Upper lobe of left lung (tissue), 6 donors: ENCODE data around the gene LCN2. TPM values are rescaled to one million over a fixed set of nuclear protein-coding genes. Genes with fewer than 3 reads are reported as not detected.

ENCODE experiments used
- ATAC-seq, 2 donors: fragments of 200-7000 bp; cut with Tn5 transposase; one replicate each; pipeline ENCODE4 v1.9.1; 2022; ENCODE audit warnings: mild to moderate bottlenecking in 2 of 2, moderate library complexity in 2 of 2; ENCODE audit not compliant: low FRiP score in 2 of 2
- DNase-seq, 2 donors: peaks; one replicate each; pipeline ENCODE4 v3.0.0-alpha.2; 2019 to 2020
- H3K27ac ChIP-seq, 4 donors: fragments of 200-600 bp; sonication (generic); one replicate each; pipeline ENCODE4 v1.5.1; 2016 to 2019
- H3K27me3 ChIP-seq, 4 donors: fragments of 200-600 bp; sonication (generic); one replicate each; pipeline ENCODE4 v1.5.1; 2017 to 2019
- H3K36me3 ChIP-seq, 4 donors: fragments of 200-600 bp; sonication (generic); one replicate each; pipeline ENCODE4 v1.5.1; 2016 to 2019
- H3K4me1 ChIP-seq, 4 donors: fragments of 200-600 bp; sonication (generic); one replicate each; pipeline ENCODE4 v1.5.1; 2018 to 2019
- H3K4me3 ChIP-seq, 4 donors: fragments of 200-600 bp; sonication (generic); one replicate each; pipeline ENCODE4 v1.5.1; 2017 to 2019; ENCODE audit warnings: mild to moderate bottlenecking in 2 of 4, moderate library complexity in 1 of 4
- H3K9me3 ChIP-seq, 4 donors: fragments of 200-600 bp; sonication (generic); one replicate each; pipeline ENCODE4 v1.5.1; 2018 to 2019
- CTCF ChIP-seq, 6 experiments: fragments of 450-650 bp in 4 of 6; fragments of 200-600 bp in 2 of 6; sonication (generic) in 2 of 6; IDR thresholded peaks; one replicate each; pipeline ENCODE4 v1.5.1; 2016 to 2019; ENCODE audit warnings: antibody characterized with exemption in 6 of 6
- EP300 ChIP-seq, 4 donors: sonication (generic); formaldehyde crosslinking; IDR thresholded peaks; one replicate each; pipeline ENCODE4 v1.5.1; 2017; ENCODE audit warnings: antibody characterized with exemption in 4 of 4, control low read depth in 2 of 4
- POLR2A ChIP-seq, 4 donors: fragments of 450-650 bp; IDR thresholded peaks; one replicate each; pipeline ENCODE4 v1.5.1; 2016 to 2017; ENCODE audit warnings: antibody characterized with exemption in 4 of 4, mild to moderate bottlenecking in 2 of 4
- POLR2AphosphoS5 ChIP-seq, 2 donors: sonication (generic); formaldehyde crosslinking; IDR thresholded peaks; one replicate each; pipeline ENCODE4 v1.5.1; 2017; ENCODE audit warnings: antibody characterized with exemption in 2 of 2
- WGBS, 2 donors: methylation state at CpG; one replicate each; pipeline ENCODE4 v1.1.5; 2017 to 2018; 5-methylcytosine and 5-hydroxymethylcytosine counted together
- total RNA-seq, 6 donors: library from RNA; depleted of rRNA in 4 of 6; stranded (reverse); fragments of >200 nt in 4 of 6; gene quantifications; one replicate each; pipeline versions ENCODE4 v1.1.0 to v1.2.1, GENCODE V29; 2016 to 2021
- donor health status: DM: no; HTN: no; CAD: no; lungs with moderate emphysema.
- donor health status: DM: no; HTN: yes; CAD: no; lungs with severe emphysema.

LCN2 gene
- total RNA-seq, 6 donors from 2014 or later, result 9.0 to 193 (median 38.2) TPM

- no peaks in the 10 kb centered on the region for H3K9me3 ChIP-seq
- 93 to 97% methylated on average over 13 of the region's 13 CpGs for WGBS, 2 donors
- peaks cover 10 to 27% (median 15%) of the 10 kb centered on the region in 4 donors for H3K4me1 ChIP-seq
- TF ChIP-seq CTCF (IDR thresholded peaks at IDR 0.05) (no peak), EP300 (IDR thresholded peaks at IDR 0.05) (no peak), POLR2A (IDR thresholded peaks at IDR 0.05) (no peak), POLR2AphosphoS5 (IDR thresholded peaks at IDR 0.05) (no peak)
- H3K27ac ChIP-seq, result no peak overlapping the region
- peaks cover 0 to 41% (median 24%) of the 10 kb centered on the region in 4 donors for H3K36me3 ChIP-seq
- H3K4me3 ChIP-seq, result peak overlapping the region in 1 of 4 donors; percentile 78
- no peak for ATAC-seq
- no peak for DNase-seq
- no peaks in the 10 kb centered on the region for H3K27me3 ChIP-seq
These were observed 12.1 kb downstream of the LCN2 start for GRCh38 chr9:128161215-128161902.

- TF ChIP-seq EP300 (IDR thresholded peaks at IDR 0.05) (no peak), CTCF (IDR thresholded peaks at IDR 0.05) (no peak), POLR2A (IDR thresholded peaks at IDR 0.05) (no peak), POLR2AphosphoS5 (IDR thresholded peaks at IDR 0.05) (no peak)
- peaks cover 0 to 51% (median 34%) of the 10 kb centered on the region in 4 donors for H3K36me3 ChIP-seq
- 86 to 89% methylated on average over 10 of the region's 10 CpGs for WGBS, 2 donors
- H3K9me3 ChIP-seq, result no peaks in the 10 kb centered on the region
- peaks cover 10 to 27% (median 15%) of the 10 kb centered on the region in 4 donors for H3K4me1 ChIP-seq
- H3K4me3 ChIP-seq, result no peak overlapping the region
- no peak overlapping the region for H3K27ac ChIP-seq
- ATAC-seq, result no peak
- DNase-seq, result no peak
- H3K27me3 ChIP-seq, result no peaks in the 10 kb centered on the region
These were observed 13.2 kb downstream of the LCN2 start for GRCh38 chr9:128162215-128163026.

- Histone ChIP-seq H3K4me1 (peaks cover 10 to 27% (median 15%) of the 10 kb centered on the region in 4 donors), H3K27me3 (no peaks in the 10 kb centered on the region), H3K27ac (no peak overlapping the region), H3K4me3 (no peak overlapping the region), H3K36me3 (peaks cover 0 to 58% (median 41%) of the 10 kb centered on the region in 4 donors), H3K9me3 (no peaks in the 10 kb centered on the region)
- TF ChIP-seq POLR2AphosphoS5 (IDR thresholded peaks at IDR 0.05) (no peak), CTCF (IDR thresholded peaks at IDR 0.05) (no peak), EP300 (IDR thresholded peaks at IDR 0.05) (no peak), POLR2A (IDR thresholded peaks at IDR 0.05) (no peak)
- WGBS, 2 donors, result 93 to 100% methylated on average over 2 to 6 of the region's 6 CpGs
- ATAC-seq (no peak), DNase-seq (no peak)
These were observed 13.8 kb downstream of the LCN2 start for GRCh38 chr9:128163027-128163515.

GRCh38 chr9:128163523-128164306 is 14.5 kb downstream of the LCN2 start:
- Histone ChIP-seq H3K36me3 (peaks cover 3 to 64% (median 47%) of the 10 kb centered on the region in 4 donors), H3K9me3 (no peaks in the 10 kb centered on the region), H3K4me1 (peaks cover 10 to 27% (median 15%) of the 10 kb centered on the region in 4 donors), H3K27me3 (no peaks in the 10 kb centered on the region), H3K4me3 (no peak overlapping the region), H3K27ac (no peak overlapping the region)
- DNase-seq (peak in 1 of 2 donors; percentile 58), ATAC-seq (no peak)
- 94% methylated on average over 10 of the region's 10 CpGs; no CpG with 5 or more reads in 1 of the 2 donors for WGBS, 2 donors
- TF ChIP-seq EP300 (IDR thresholded peaks at IDR 0.05) (no peak), CTCF (IDR thresholded peaks at IDR 0.05) (no peak), POLR2AphosphoS5 (IDR thresholded peaks at IDR 0.05) (no peak), POLR2A (IDR thresholded peaks at IDR 0.05) (no peak)
